Activated naive CD4-positive, alpha-beta T cell treated with anti-CD3 and anti-CD28 coated beads for 36 hours (primary cell): Measurements from ENCODE around the gene VSTM2B. TPM values are rescaled to one million over a fixed set of nuclear protein-coding genes. Genes with fewer than 3 reads are reported as not detected.

Experiments used
- CTCF ChIA-PET: fragments of 350-600 bp; sonication (Branson Sonifier 250); formaldehyde crosslinking; loops from one replicate; lab custom pipeline; 2021; ENCODE audit warnings: antibody characterized with exemption; lab: Charles Lee
- DNase-seq: peaks from one replicate; pipeline ENCODE4 v3.0.0-alpha.2; 2020
- H3K27ac Mint-ChIP-seq: one replicate; pipeline ENCODE4 v1.8.0; 2021; ENCODE audit warnings: mild to moderate bottlenecking, mixed read lengths
- H3K27me3 Mint-ChIP-seq: one replicate; pipeline ENCODE4 v1.8.0; 2021; ENCODE audit warnings: low read depth, mixed read lengths
- H3K36me3 Mint-ChIP-seq: one replicate; pipeline ENCODE4 v1.8.0; 2021; ENCODE audit warnings: low read depth, mixed read lengths
- H3K4me1 Mint-ChIP-seq: one replicate; pipeline ENCODE4 v1.8.0; 2021; ENCODE audit warnings: low read depth, mixed read lengths
- H3K4me3 Mint-ChIP-seq: one replicate; pipeline ENCODE4 v1.8.0; 2021; ENCODE audit warnings: mild to moderate bottlenecking, moderate library complexity, mixed read lengths
- H3K9me3 Mint-ChIP-seq: one replicate; pipeline ENCODE4 v1.8.0; 2021; ENCODE audit warnings: mixed read lengths
- intact Hi-C: fragments of 100-400 bp; cut with micrococcal nuclease; formaldehyde crosslinking; loops from one replicate; pipeline ENCODE4 v1.15.1; 2023
- total RNA-seq, 2 experiments: library from RNA; stranded (reverse); gene quantifications; one replicate each; pipeline ENCODE4 v1.2.3, GENCODE V29; 2021

Gene VSTM2B
- total RNA-seq, 2 experiments from 2014 or later = not detected

DNA sequence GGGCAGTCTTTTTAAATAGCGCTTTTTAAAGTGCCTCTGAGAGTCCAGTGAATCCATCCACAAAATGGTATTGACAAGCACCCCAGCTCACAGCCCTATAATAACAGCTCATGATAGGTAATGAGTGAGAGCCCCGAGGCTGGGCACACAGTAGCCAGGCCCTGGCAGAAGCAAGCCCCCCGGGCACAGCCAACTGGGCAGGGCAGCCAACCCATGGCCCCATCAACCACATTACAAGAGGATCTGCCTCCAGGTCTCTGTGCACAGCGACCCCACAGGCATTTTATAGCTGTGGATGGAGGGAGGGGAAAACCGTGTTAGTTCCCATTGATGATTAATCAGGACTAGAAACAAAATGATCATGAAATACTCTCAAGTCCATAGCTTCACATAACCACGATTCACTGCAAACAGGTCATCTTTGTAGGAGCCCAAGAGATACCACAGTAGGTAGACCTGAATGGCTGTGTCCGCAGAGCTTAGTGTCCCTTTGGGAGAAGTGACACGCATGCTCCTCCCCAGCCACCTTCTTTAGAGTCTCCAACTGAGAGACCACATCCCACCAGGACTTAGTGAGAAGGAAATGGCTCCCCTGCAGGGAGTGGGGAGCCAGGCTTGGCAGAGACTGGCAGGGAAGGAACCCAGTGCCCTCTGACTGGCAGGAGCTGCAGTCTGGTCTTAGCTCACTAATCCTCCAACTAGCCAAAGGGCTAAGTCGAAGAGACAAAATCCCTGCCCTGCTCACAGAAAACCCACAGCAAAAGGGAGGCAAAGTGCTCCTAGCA is 4.3 kb upstream of the VSTM2B start:
- Mint-ChIP-seq H3K9me3 (no peaks in the 10 kb centered on the region), H3K4me1 (peaks cover 5% of the 10 kb centered on the region), H3K4me3 (no peak overlapping the region), H3K27ac (no peak overlapping the region), H3K27me3 (peaks cover 38% of the 10 kb centered on the region), H3K36me3 (no peaks in the 10 kb centered on the region)
- CTCF ChIA-PET = interaction anchor here (0.7 kb wide), 1 partner anchor 81 kb away, joined by 3 read pairs; no protein-coding TSS in a partner anchor
- no peak for DNase-seq
- intact Hi-C loops = loop anchor here (10.0 kb wide), 1 partner anchor 57 kb away; no protein-coding TSS in a partner anchor

- intact Hi-C loops = loop anchor here (10.0 kb wide), 1 partner anchor 59 kb away; no protein-coding TSS in a partner anchor
- Mint-ChIP-seq H3K36me3 (no peaks in the 10 kb centered on the region), H3K4me1 (peaks cover 17% of the 10 kb centered on the region), H3K27ac (no peak overlapping the region), H3K4me3 (no peak overlapping the region), H3K9me3 (no peaks in the 10 kb centered on the region), H3K27me3 (peaks cover 49% of the 10 kb centered on the region)
- CTCF ChIA-PET = interaction anchor here (0.8 to 2.1 kb wide), 2 partner anchors 260 to 263 kb away, joined by 3 to 5 read pairs; no protein-coding TSS in a partner anchor
- DNase-seq = no peak
Observed at GRCh38 chr19:29523568-29523967, 2.2 kb upstream of the VSTM2B start.

DNA sequence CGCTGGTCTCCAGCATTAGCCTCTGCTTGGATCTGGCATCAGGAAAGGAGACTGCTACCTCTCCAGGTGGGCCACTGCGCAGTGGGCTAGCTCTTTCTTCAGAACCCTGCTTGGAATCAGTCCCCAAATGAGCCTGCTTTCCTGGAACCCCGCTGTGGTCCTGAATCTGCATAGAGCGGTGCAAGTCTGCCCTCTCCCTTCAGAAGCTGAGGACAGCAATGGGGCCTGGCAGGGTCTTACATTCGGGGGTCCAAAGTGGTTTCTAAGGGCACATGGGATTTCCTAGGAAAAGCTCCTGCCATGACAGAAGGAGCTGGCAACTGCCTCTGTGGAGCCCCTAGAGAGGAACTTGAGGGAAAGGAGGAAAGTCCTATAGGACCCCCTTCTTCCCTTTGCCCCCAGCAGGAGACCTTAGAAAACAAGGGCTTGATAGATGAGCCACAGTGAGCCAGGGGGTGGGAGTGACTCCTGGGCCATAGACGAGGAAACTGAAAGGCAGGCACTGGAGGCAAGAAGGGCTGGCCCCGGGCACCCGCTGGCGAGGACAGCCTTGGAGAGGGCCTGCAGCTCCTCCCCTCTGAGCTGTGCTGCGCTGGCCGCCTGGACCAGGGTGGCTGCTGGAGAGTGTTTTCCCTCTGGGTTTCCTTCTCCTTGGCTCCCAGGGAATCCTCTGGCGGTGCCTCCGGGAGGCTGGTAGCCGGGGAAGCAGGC is 1.4 kb upstream of the VSTM2B start:
- no peak overlapping the region for H3K27ac Mint-ChIP-seq
- H3K27me3 Mint-ChIP-seq = peaks cover 53% of the 10 kb centered on the region
- intact Hi-C loops = loop anchor here (10.0 kb wide), 1 partner anchor 60 kb away; no protein-coding TSS in a partner anchor
- no peak for DNase-seq
- H3K4me1 Mint-ChIP-seq = peaks cover 23% of the 10 kb centered on the region
- CTCF ChIA-PET = interaction anchor here (0.6 to 2.1 kb wide), 3 partner anchors 264 to 539 kb away, joined by 3 to 5 read pairs (median 3); no protein-coding TSS in a partner anchor
- H3K9me3 Mint-ChIP-seq = no peaks in the 10 kb centered on the region
- no peak overlapping the region for H3K4me3 Mint-ChIP-seq
- peaks cover 2% of the 10 kb centered on the region for H3K36me3 Mint-ChIP-seq

- Mint-ChIP-seq H3K27me3 (peaks cover 51% of the 10 kb centered on the region), H3K4me1 (peaks cover 27% of the 10 kb centered on the region), H3K9me3 (no peaks in the 10 kb centered on the region), H3K27ac (no peak overlapping the region), H3K36me3 (peaks cover 2% of the 10 kb centered on the region), H3K4me3 (peak overlapping the region; percentile 36)
- intact Hi-C loops = loop anchor here (5.0 to 10.0 kb wide), 4 partner anchors 60 to 1827 kb away; no protein-coding TSS in a partner anchor
- DNase-seq = no peak
- CTCF ChIA-PET = interaction anchor here (0.6 to 1.2 kb wide), 2 partner anchors 280 to 539 kb away, joined by 3 read pairs; no protein-coding TSS in a partner anchor
Observed at GRCh38 chr19:29524912-29525831, 622 bp upstream of the VSTM2B start.

DNA sequence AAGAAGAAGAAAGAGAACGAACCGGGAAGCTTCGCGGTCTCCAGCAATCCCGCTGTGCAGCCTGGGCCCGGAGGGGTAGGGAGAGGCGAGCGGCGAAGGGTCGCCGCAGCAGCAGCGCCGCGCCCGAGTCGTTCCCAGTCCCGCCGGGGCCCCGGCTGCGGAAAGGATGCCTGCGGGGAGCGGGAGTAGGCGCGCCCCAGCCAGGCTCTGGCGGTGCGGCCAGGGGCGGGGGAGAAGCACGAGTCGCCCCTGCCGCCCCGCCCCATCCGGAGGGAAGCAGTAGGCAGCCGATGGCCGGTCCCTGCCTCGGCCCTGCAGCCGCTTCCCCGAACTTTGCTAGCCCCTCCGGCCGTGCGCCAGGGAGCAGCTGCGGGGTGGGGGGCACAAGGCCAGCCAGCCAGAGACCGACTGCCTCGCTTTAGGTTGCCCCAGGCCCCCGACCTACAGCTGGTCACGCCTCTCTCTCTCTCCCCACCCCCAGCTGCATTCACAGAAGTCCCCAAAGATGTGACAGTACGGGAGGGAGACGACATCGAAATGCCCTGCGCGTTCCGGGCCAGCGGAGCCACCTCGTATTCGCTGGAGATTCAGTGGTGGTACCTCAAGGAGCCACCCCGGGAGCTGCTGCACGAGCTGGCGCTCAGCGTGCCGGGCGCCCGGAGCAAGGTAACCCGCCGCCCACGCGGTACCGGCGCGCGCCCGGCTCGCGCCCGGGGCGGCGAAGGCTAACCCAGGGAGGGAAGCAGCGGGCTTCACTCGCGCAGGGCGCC is 1.1 kb downstream of the VSTM2B start:
- CTCF ChIA-PET = interaction anchor here (0.5 to 2.6 kb wide), 2 partner anchors 10 to 129 kb away, joined by 3 to 10 read pairs; no protein-coding TSS in a partner anchor
- intact Hi-C loops = loop anchor here (5.0 to 10.0 kb wide), 4 partner anchors 62 to 1825 kb away; no protein-coding TSS in a partner anchor
- no peaks in the 10 kb centered on the region for H3K9me3 Mint-ChIP-seq
- H3K27me3 Mint-ChIP-seq = peaks cover 64% of the 10 kb centered on the region
- peak overlapping the region; percentile 21 for H3K4me3 Mint-ChIP-seq
- H3K27ac Mint-ChIP-seq = no peak overlapping the region
- H3K36me3 Mint-ChIP-seq = peaks cover 2% of the 10 kb centered on the region
- peaks cover 29% of the 10 kb centered on the region for H3K4me1 Mint-ChIP-seq
- peak; percentile 43 for DNase-seq

GRCh38 chr19:29527500-29528328 is 1.9 kb downstream of the VSTM2B start:
- H3K4me3 Mint-ChIP-seq = peak overlapping the region; percentile 54
- no peak for DNase-seq
- no peak overlapping the region for H3K27ac Mint-ChIP-seq
- peaks cover 71% of the 10 kb centered on the region for H3K27me3 Mint-ChIP-seq
- H3K9me3 Mint-ChIP-seq = no peaks in the 10 kb centered on the region
- H3K36me3 Mint-ChIP-seq = peaks cover 2% of the 10 kb centered on the region
- intact Hi-C loops = loop anchor here (1.0 to 10.0 kb wide), 10 partner anchors 49 to 1825 kb away; partner anchors contain the start of gene UQCRFS1
- H3K4me1 Mint-ChIP-seq = peaks cover 29% of the 10 kb centered on the region
- CTCF ChIA-PET = interaction anchor here (0.5 to 2.6 kb wide), 6 partner anchors 9 to 287 kb away, joined by 3 to 10 read pairs (median 3); no protein-coding TSS in a partner anchor

DNA sequence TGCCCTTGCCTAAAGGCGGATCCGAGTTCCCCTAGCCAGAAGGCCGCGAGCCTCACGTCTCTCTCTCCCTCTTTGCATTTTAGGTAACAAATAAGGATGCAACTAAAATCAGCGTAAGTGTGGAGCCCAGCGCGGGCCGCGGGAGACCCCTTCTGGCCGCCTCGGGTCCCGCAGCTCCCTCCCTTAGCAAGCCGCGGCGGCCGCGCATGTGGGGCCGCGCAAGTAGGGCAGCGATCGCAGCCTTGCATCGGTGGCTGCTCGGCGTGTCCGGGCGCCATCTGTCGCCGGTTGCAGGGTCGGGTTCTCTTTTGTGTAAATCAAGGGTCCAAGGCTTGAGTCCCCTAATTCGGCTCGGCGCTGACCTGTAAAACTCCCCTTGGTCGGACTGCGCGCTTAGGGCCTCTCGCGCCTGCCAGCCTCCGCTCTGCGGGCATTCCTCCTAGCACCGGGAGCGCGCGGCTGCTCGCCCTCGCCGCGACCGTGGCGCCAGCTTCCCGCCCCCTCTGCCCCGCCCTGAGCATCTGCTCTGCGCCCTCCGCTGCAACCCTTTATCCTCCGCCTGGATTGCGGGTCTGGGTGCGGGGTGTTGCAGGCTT is 2.7 kb downstream of the VSTM2B start:
- DNase-seq = peak; percentile 81
- CTCF ChIA-PET = interaction anchor here (0.6 to 2.6 kb wide), 6 partner anchors 8 to 376 kb away, joined by 3 to 10 read pairs (median 3); no protein-coding TSS in a partner anchor
- Mint-ChIP-seq H3K36me3 (peaks cover 2% of the 10 kb centered on the region), H3K4me3 (peak overlapping the region; percentile 49), H3K27me3 (peaks cover 67% of the 10 kb centered on the region), H3K9me3 (no peaks in the 10 kb centered on the region), H3K4me1 (peaks cover 29% of the 10 kb centered on the region), H3K27ac (no peak overlapping the region)
- intact Hi-C loops = loop anchor here (1.0 to 10.0 kb wide), 10 partner anchors 48 to 1824 kb away; partner anchors contain the start of gene UQCRFS1

- H3K4me3 Mint-ChIP-seq = no peak overlapping the region
- H3K9me3 Mint-ChIP-seq = no peaks in the 10 kb centered on the region
- CTCF ChIA-PET = interaction anchor here (0.6 to 2.6 kb wide), 6 partner anchors 8 to 375 kb away, joined by 3 to 10 read pairs (median 3); no protein-coding TSS in a partner anchor
- H3K4me1 Mint-ChIP-seq = peaks cover 29% of the 10 kb centered on the region
- H3K27me3 Mint-ChIP-seq = peaks cover 64% of the 10 kb centered on the region
- no peak for DNase-seq
- peaks cover 2% of the 10 kb centered on the region for H3K36me3 Mint-ChIP-seq
- no peak overlapping the region for H3K27ac Mint-ChIP-seq
- intact Hi-C loops = loop anchor here (1.0 to 10.0 kb wide), 10 partner anchors 47 to 1823 kb away; partner anchors contain the start of gene UQCRFS1
Observed at GRCh38 chr19:29528946-29529645, 3.3 kb downstream of the VSTM2B start.
